ENCODE measurements around the gene TOMM22.

- TF ChIP-seq EZH2phosphoT487 (IDR thresholded peaks at IDR 0.05; ENCODE audit: borderline replicate concordance, low read depth, low read length), result no peak
- TF ChIP-seq, protein P1, sequence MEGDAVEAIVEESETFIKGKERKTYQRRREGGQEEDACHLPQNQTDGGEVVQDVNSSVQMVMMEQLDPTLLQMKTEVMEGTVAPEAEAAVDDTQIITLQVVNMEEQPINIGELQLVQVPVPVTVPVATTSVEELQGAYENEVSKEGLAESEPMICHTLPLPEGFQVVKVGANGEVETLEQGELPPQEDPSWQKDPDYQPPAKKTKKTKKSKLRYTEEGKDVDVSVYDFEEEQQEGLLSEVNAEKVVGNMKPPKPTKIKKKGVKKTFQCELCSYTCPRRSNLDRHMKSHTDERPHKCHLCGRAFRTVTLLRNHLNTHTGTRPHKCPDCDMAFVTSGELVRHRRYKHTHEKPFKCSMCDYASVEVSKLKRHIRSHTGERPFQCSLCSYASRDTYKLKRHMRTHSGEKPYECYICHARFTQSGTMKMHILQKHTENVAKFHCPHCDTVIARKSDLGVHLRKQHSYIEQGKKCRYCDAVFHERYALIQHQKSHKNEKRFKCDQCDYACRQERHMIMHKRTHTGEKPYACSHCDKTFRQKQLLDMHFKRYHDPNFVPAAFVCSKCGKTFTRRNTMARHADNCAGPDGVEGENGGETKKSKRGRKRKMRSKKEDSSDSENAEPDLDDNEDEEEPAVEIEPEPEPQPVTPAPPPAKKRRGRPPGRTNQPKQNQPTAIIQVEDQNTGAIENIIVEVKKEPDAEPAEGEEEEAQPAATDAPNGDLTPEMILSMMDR (conservative IDR thresholded peaks at IDR 0.05; ENCODE audit: low read length), result no peak
Measured at GRCh38 chr22:38724176-38724575, 42.4 kb downstream of the TOMM22 start.
